OCI-LY3 (cell line): Measurements from ENCODE around the gene RASSF6.

Experiments
- H2AFZ ChIP-seq: fragments of 200-600, 300-600 bp; shearing (Covaris generic); 2 replicates; pipeline ENCODE4 v1.6.0; 2014; ENCODE audit warnings: antibody characterized with exemption, low read depth, low read length
- H3K27ac ChIP-seq: fragments of 200-600, 300-600 bp; sonication (generic); 2 replicates; pipeline ENCODE4 v1.5.1; 2014; ENCODE audit warnings: mild to moderate bottlenecking, low read length, moderate library complexity, mixed read lengths
- H3K27me3 ChIP-seq: fragments of 200-600, 300-600 bp; sonication (generic); 2 replicates; pipeline ENCODE4 v1.6.1; 2014; ENCODE audit warnings: low read depth, low read length, mixed read lengths
- H3K36me3 ChIP-seq: fragments of 200-600, 300-600 bp; sonication (generic); replicated peaks from 2 replicates; pipeline ENCODE3; 2014; ENCODE audit warnings: low read depth, low read length, mixed read lengths
- H3K4me1 ChIP-seq: fragments of 300-600, 200-600 bp; sonication (generic); 2 replicates; pipeline ENCODE4 v1.6.1; 2014; ENCODE audit warnings: low read length, mixed read lengths
- H3K4me2 ChIP-seq: fragments of 200-600, 300-600 bp; sonication (generic); 2 replicates; pipeline ENCODE4 v1.6.1; 2014; ENCODE audit warnings: low read length, mixed read lengths
- H3K4me3 ChIP-seq: fragments of 300-600, 200-600 bp; sonication (generic); 2 replicates; pipeline ENCODE4 v1.5.1; 2014; ENCODE audit warnings: antibody characterized with exemption, mild to moderate bottlenecking, low read length, moderate library complexity
- H3K79me2 ChIP-seq: fragments of 300-600, 200-600 bp; shearing (Covaris generic); 2 replicates; pipeline ENCODE4 v1.6.1; 2014; ENCODE audit warnings: mild to moderate bottlenecking, low read length, mixed read lengths
- H3K9ac ChIP-seq: fragments of 300-600, 200-600 bp; shearing (Covaris generic); 2 replicates; pipeline ENCODE4 v1.6.0; 2014; ENCODE audit warnings: mild to moderate bottlenecking, low read length, moderate library complexity
- H3K9me3 ChIP-seq: fragments of 200-600, 300-600 bp; shearing (Covaris generic); 2 replicates; pipeline ENCODE4 v1.6.1; 2014; ENCODE audit warnings: low read length, mixed read lengths; ENCODE audit not compliant: insufficient read depth
- H4K20me1 ChIP-seq: fragments of 200-600, 300-600 bp; sonication (generic); 2 replicates; pipeline ENCODE4 v1.6.1; 2016; ENCODE audit warnings: low read length, mixed read lengths; ENCODE audit not compliant: insufficient read depth
- CTCF ChIP-seq: fragments of 200-600, 300-600 bp; sonication (generic); IDR thresholded peaks from 2 replicates; pipeline ENCODE4 v1.5.1; 2014; ENCODE audit warnings: antibody characterized with exemption, low read length, low read depth
- EZH2phosphoT487 ChIP-seq: fragments of 200-600 bp; shearing (Covaris generic); IDR thresholded peaks from 2 replicates; pipeline ENCODE4 v1.6.1; 2018; ENCODE audit warnings: antibody characterized with exemption, mixed run types, low read depth

The RASSF6 gene

GRCh38 chr4:73612032-73612431 is 8.2 kb downstream of the RASSF6 start:
- Histone ChIP-seq H2AFZ (no peak overlapping the region), H3K79me2 (no peaks in the 10 kb centered on the region), H3K4me2 (no peak overlapping the region), H3K27ac (no peak overlapping the region), H4K20me1 (no peaks in the 10 kb centered on the region), H3K27me3 (peaks cover 29% of the 10 kb centered on the region), H3K9me3 (peaks cover 3% of the 10 kb centered on the region; the same call in 1 of the 2 replicates), H3K4me1 (peaks cover 19% of the 10 kb centered on the region), H3K36me3 (no peaks in the 10 kb centered on the region), H3K4me3 (no peak overlapping the region), H3K9ac (no peak overlapping the region)
- no peak for TF ChIP-seq CTCF
- no peak for TF ChIP-seq EZH2phosphoT487

DNA sequence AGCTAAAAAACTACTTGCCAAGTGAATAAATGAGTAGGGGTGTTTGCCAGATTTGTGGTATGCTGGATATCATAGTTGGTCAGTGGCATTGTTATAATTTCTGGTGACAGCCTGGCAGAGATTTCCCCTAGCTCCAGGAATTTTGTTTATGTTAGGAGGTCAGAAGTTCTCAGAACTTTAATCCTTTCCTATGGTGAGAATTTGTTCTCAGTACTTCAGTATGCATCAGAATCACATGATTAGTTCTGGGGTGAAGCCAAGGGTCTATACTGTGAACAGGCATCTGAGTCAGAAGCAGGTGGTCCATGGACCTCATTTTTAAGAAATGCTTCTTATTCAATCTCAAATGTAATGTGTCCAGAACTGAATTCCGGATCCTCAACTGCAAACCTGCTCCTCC is 10.5 kb downstream of the RASSF6 start:
- Histone ChIP-seq H4K20me1 (no peaks in the 10 kb centered on the region), H3K36me3 (no peaks in the 10 kb centered on the region), H3K9me3 (peaks cover 17% of the 10 kb centered on the region; the same call in 1 of the 2 replicates), H3K79me2 (no peaks in the 10 kb centered on the region), H3K4me3 (no peak overlapping the region), H3K27me3 (peaks cover 33% of the 10 kb centered on the region), H3K4me1 (peaks cover 36% of the 10 kb centered on the region), H3K9ac (no peak overlapping the region), H3K27ac (no peak overlapping the region), H3K4me2 (no peak overlapping the region), H2AFZ (no peak overlapping the region)
- TF ChIP-seq EZH2phosphoT487, result no peak

GRCh38 chr4:73608689-73609594 is 11.3 kb downstream of the RASSF6 start:
- TF ChIP-seq EZH2phosphoT487, result no peak
- no peak for TF ChIP-seq CTCF
- Histone ChIP-seq H3K4me1 (peaks cover 40% of the 10 kb centered on the region), H3K9ac (no peak overlapping the region), H3K9me3 (peaks cover 17% of the 10 kb centered on the region; the same call in 1 of the 2 replicates), H3K36me3 (no peaks in the 10 kb centered on the region), H3K4me2 (no peak overlapping the region), H4K20me1 (no peaks in the 10 kb centered on the region), H3K79me2 (no peaks in the 10 kb centered on the region), H3K4me3 (no peak overlapping the region), H3K27me3 (peaks cover 33% of the 10 kb centered on the region), H2AFZ (no peak overlapping the region), H3K27ac (no peak overlapping the region)

GRCh38 chr4:73607375-73608033 is 12.7 kb downstream of the RASSF6 start:
- Histone ChIP-seq H3K27ac (no peak overlapping the region), H3K36me3 (no peaks in the 10 kb centered on the region), H3K9ac (no peak overlapping the region), H3K4me1 (peaks cover 51% of the 10 kb centered on the region), H2AFZ (no peak overlapping the region), H3K27me3 (peaks cover 33% of the 10 kb centered on the region), H3K4me2 (peak overlapping the region; percentile 47; the same call in 1 of the 2 replicates), H3K4me3 (no peak overlapping the region), H3K9me3 (peaks cover 17% of the 10 kb centered on the region; the same call in 1 of the 2 replicates), H4K20me1 (no peaks in the 10 kb centered on the region), H3K79me2 (no peaks in the 10 kb centered on the region)
- TF ChIP-seq CTCF (no peak), EZH2phosphoT487 (no peak)
